ENCODE data around the gene ATXN7L3.

DNA sequence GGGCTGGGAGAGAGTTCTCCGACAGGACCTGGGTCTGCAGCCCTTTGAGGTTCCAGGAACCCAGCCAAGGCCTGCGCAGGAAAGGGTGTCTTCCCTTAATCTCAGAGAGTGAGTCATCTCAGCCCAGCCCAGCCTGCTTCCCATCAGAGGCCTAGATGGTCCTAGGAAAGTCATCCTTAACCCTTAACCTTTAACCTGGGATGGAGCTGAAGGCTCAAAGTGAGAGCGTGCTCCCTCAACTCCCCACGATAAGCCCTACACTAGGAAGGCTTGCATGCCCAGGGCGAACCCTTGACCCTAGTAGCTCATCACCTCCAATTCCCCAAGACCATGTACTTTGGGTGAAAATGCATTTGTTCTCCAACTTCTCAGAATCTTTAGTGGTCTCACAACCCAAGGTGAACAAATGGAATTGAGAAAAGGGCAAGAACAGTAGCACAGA lies 4.8 kb upstream of the ATXN7L3 start:
- TF ChIP-seq EGR1 (IDR thresholded peaks at IDR 0.05) (no peak), EP300 (IDR thresholded peaks at IDR 0.05; ENCODE audit: borderline replicate concordance) (no peak), TCF12 (IDR thresholded peaks at IDR 0.05; ENCODE audit: low read depth) (no peak), RAD21 (IDR thresholded peaks at IDR 0.05; ENCODE audit: low read depth) (no peak), CEBPB (IDR thresholded peaks at IDR 0.05) (no peak)
- TF ChIP-seq, protein P1, sequence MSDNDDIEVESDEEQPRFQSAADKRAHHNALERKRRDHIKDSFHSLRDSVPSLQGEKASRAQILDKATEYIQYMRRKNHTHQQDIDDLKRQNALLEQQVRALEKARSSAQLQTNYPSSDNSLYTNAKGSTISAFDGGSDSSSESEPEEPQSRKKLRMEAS (IDR thresholded peaks at IDR 0.05): no peak
- TF ChIP-seq, protein P2, sequence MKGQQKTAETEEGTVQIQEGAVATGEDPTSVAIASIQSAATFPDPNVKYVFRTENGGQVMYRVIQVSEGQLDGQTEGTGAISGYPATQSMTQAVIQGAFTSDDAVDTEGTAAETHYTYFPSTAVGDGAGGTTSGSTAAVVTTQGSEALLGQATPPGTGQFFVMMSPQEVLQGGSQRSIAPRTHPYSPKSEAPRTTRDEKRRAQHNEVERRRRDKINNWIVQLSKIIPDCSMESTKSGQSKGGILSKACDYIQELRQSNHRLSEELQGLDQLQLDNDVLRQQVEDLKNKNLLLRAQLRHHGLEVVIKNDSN (IDR thresholded peaks at IDR 0.05): no peak

All from Ishikawa (cell line).